GM18502 (cell line): Measurements from ENCODE around the gene TRIM32.
"Not testable (repeated sequence)": the region's sequence is repeated elsewhere in the genome, so short reads cannot be mapped to it uniquely, and the experiment has no call there.

Source experiments
- ATAC-seq: cut with Tn5 transposase; IDR thresholded peaks from one replicate; pipeline ENCODE4 v1.9.1; 2021; ENCODE audit warnings: mild to moderate bottlenecking; ENCODE audit not compliant: unreplicated experiment, poor library complexity

Gene TRIM32

GRCh38 chr9:116673375-116673774 lies 13.7 kb upstream of the TRIM32 start:
- ATAC-seq = no peak

GRCh38 chr9:116674210-116674980 lies 12.7 kb upstream of the TRIM32 start:
- no peak for ATAC-seq

GRCh38 chr9:116683535-116683934 lies 3.6 kb upstream of the TRIM32 start:
- no peak for ATAC-seq

- no peak for ATAC-seq
These were observed 1.9 kb upstream of the TRIM32 start for GRCh38 chr9:116685166-116685565.

GRCh38 chr9:116686135-116686534 lies 970 bp upstream of the TRIM32 start:
- ATAC-seq = no peak

GRCh38 chr9:116686693-116687073 lies 422 bp upstream of the TRIM32 start:
- peak; percentile 48 for ATAC-seq

GRCh38 chr9:116687754-116688135 lies 640 bp downstream of the TRIM32 start:
- peak; percentile 5 for ATAC-seq

- ATAC-seq = no peak
These were observed 1.8 kb downstream of the TRIM32 start for GRCh38 chr9:116688806-116689485.

GRCh38 chr9:116689486-116690032 lies 2.5 kb downstream of the TRIM32 start:
- ATAC-seq = no peak

- not testable (repeated sequence) for ATAC-seq
These were observed 3.7 kb downstream of the TRIM32 start for GRCh38 chr9:116690805-116691204.

- no peak for ATAC-seq
These were observed 4.5 kb downstream of the TRIM32 start for GRCh38 chr9:116691607-116692006.

GRCh38 chr9:116692616-116693015 lies 5.5 kb downstream of the TRIM32 start:
- ATAC-seq = no peak

- ATAC-seq = no peak
These were observed 6.2 kb downstream of the TRIM32 start for GRCh38 chr9:116693233-116693731.

GRCh38 chr9:116694785-116695291 lies 7.7 kb downstream of the TRIM32 start:
- no peak for ATAC-seq

- ATAC-seq = no peak
These were observed 8.3 kb downstream of the TRIM32 start for GRCh38 chr9:116695438-116695837.

- no peak for ATAC-seq
These were observed 10.3 kb downstream of the TRIM32 start for GRCh38 chr9:116697362-116697761.

- no peak for ATAC-seq
These were observed 10.8 kb downstream of the TRIM32 start for GRCh38 chr9:116697887-116698286.

- no peak for ATAC-seq
These were observed 13.2 kb downstream of the TRIM32 start for GRCh38 chr9:116700279-116700678.

GRCh38 chr9:116700882-116701865 lies 14.1 kb downstream of the TRIM32 start:
- ATAC-seq = no peak
